Measurements from ENCODE around the gene ISG20.
"Not testable (repeated sequence)": the region's sequence is repeated elsewhere in the genome, so short reads cannot be mapped to it uniquely, and the experiment has no call there.

Gene ISG20

GRCh38 chr15:88637841-88638625 lies 783 bp upstream of the ISG20 start:
- DNase-seq: no peak

GRCh38 chr15:88641959-88642452 lies 3.2 kb downstream of the ISG20 start:
- no peak for DNase-seq

GRCh38 chr15:88642514-88642913 lies 3.7 kb downstream of the ISG20 start:
- DNase-seq: not testable (repeated sequence)

GRCh38 chr15:88644741-88645140 lies 5.9 kb downstream of the ISG20 start:
- DNase-seq: peak; percentile 38

DNA sequence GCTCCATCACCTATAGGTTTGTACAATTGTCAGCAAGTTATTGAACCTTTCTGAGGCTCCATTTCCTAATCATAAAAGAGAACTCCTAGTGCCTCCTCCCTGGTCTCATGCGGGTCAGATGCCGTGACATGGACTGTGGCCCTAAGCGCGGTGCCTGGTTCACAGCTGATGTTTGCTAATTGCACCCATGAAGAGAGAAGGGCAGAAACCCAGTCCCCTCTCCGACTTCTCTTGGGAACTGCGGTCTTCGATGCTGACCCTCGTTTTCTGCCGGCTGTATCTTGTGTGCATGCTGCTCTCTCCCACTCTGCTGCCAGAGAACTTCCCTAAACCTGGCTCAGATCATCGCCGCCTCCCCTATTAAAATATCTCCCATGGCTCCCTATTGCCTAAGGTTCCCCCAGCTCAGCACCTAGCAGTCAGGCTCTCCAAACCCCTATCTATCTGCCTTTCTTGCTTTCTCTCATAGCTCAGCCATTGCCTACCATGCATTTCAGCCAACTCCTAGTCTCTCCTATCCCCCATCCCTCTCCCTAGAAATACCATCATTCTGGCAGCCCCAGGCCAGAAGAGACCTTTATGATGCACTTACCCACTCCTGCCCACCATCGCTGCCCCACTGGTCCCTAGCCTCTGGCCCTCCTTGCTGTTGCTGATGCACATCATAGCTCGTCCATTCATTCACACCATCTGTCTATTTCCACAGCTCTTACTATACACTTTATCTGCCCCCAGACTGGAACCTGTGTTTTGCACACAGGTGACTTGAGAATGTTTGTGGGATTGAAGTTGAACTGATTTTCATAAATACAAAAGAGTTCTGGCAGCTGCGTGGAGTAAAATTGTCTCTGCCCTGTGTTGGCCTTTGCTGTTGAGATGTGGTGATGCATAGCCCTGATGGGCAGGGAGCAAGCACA lies 6.6 kb downstream of the ISG20 start:
- DNase-seq: no peak

DNA sequence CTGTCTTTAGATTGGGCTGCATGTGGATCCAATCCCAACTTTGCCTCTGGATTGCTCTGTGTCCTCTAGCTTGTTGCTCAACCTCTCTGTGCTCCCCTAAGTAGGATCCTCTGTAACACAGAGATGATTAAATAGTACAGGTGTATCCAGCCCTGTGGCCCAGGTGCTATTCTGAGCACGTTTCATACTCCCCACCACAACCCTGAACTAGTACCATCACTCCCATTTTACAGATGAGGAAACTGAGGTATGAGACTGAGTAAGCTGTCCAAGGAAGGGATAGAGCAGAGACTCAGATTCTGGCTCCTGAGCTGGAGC lies 7.2 kb downstream of the ISG20 start:
- no peak for DNase-seq

DNA sequence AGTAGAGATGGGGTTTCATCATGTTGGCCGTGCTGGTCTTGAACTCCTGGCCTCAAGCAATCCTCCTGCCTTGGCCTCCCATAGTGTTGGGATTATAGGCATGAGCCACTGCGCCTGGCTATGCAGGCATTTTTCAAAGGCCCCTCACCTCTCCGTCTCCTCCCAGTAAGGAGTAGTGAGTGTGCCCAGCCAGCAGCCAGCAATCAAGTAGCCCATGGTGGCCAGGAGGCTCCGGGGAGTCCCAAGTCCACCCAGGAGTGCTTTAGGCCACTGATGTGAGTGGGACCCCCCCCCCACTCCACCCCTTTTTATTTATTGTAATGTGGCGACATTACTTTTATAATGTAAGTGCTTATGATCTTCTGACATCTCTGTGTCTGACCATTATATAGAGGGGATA lies 8.1 kb downstream of the ISG20 start:
- DNase-seq: peak; percentile 40

DNA sequence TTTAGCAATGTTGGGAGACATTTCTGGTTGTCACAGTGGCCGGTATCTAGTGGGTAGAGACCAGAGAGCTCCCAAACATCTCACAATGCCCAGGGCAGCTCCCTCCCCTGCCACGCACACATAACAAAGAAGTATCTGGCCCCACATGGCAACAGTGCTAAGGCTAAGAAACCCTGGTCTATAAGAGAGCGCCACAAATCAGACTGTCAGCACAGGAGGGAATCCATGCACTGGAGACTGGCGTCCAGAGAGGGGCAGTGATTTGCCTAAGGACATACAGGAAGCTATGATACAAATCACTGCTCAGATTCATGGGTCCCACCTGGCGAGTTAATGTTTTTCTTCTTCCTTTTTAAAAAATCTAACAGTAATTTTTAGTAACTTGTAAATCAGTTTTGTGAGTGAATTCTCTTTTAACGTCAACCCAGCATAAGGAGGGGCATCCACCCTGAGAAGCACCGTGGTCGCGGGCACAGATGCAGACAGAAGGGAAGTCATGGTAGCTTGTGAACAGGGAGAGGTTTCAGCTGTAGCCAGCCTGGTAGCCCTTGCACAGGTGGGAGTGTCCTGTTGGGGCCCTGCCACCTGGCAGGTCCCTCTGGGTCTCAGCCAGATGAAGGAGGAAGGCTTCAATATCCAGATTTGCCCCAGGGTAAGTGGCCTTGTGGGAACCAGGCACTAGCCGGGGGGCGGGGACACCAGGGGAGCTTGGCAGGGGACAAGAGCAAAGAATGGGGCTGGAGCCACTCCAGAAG lies 8.7 kb downstream of the ISG20 start:
- peak; percentile 38 for DNase-seq

GRCh38 chr15:88648357-88649214 lies 9.8 kb downstream of the ISG20 start:
- DNase-seq: peak; percentile 29

GRCh38 chr15:88649286-88649733 lies 10.5 kb downstream of the ISG20 start:
- peak; percentile 62 for DNase-seq

DNA sequence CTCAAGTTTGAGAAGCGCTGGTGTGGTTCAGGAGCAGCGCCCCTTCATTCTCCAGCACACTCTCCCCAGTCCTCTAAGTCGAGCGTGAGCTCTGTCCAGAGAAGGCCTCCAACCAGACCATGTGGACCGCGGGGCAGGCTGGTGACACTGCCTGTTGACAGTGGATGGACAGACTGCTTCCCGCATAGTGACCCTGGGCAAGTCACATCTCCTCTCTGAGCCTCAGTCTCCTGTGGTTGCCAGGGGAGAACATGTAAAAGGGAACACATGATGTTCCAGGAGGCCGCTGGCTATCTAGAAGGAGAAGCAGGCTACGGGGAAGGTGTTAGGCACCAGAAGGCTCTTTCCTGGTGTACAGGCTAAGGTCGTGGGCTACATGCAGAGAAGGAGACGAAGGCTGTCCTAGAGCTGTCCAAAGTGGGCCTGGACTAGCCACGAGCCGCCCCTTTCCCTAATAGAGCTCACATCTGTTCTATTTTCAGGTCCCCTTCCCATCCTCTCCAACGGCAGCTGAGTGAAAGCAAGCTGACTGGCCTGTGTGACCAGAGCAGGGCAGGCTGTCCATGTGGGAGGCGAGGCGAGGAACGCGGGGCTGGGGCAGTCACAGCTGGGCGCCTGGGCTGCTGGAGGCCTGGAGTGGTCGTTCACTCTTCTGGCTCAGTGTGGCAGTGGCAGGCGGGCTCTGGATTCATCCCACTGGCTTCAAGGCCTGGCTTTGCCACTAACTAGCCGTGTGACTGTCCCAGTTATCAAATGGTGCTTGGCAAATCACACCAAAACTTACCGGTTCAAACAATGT lies 11.1 kb downstream of the ISG20 start:
- DNase-seq: peak; percentile 45

- no peak for DNase-seq
Measured at GRCh38 chr15:88650556-88650955, 11.7 kb downstream of the ISG20 start.

DNA sequence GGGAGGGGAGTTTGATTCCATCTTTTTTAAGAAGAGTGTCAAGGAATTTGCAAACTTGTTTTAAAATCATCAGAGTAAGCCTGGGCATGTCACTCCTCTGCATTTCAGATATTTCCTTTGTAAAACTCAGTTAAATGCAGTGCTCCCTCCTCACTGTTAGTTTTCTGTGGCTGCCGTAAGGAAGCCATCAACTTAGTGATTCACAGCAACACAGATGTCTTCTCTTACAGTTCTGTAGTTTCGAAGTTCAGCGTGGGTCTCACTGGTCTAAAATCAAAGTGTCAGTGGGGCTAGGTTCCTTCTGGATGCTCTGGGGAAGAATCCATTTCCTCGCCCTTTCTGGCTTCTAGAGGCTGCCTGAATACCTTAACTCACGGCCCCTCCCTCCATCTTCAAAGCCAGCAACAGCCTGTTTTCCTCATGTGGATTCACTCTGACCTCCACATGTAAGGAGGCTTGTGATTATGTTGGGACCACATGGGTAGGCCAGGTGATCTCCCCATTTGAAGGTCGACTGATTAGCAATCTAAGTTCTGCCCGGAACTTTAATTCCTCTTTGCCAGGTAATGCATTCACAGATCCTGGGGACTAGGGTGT lies 12.4 kb downstream of the ISG20 start:
- DNase-seq: peak; percentile 30

DNA sequence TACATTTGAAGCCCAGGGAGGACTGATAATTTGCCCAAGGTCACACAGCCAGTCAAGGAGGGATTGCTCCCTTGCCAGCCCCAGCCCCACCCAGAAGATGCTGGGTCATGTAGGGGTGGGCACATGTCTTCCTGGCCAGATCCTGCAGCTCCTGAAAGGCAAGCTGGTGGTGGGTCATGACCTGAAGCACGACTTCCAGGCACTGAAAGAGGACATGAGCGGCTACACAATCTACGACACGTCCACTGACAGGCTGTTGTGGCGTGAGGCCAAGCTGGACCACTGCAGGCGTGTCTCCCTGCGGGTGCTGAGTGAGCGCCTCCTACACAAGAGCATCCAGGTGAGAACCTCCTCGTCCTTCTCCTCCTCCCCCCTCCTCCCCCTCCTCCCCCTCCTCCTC lies 13.2 kb downstream of the ISG20 start:
- peak; percentile 38 for DNase-seq

DNA sequence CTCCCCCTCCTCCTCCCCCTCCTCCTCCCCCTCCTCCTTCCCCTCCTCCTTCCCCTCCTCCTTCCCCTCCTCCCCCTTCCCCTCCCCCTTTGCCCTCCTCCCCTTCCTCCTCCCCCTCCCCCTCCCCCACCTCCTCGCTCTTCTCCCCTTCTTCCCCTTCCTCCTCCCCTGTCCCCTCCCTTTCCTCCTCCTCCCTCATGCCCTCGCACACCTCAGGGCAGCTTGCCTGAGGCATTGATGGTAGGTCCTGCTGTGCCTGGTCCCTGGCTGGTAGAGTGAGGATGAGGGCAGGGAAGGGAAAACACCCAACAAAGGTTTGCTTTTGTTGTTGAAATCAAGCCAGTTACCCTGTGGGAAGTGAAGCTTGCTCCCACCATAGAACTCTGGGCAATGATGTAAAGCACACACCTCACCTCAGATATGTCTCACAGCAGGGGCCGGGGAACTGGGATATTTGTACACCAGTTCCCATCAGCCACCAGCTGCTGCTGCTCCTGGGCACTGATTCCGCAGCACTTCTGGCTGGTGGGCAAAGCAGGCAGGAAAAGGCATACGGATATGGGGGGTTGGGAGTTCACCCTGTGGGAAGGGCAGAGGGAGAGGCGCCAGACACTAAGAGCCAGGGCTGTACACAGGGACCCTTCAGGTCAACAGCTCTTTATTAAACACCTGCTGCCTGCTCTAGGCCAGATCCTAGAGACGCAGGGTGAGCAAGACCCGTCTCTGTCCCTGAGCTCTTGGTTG lies 13.8 kb downstream of the ISG20 start:
- DNase-seq: peak; percentile 35

GRCh38 chr15:88653200-88654064 lies 14.6 kb downstream of the ISG20 start:
- peak; percentile 34 for DNase-seq

DNA sequence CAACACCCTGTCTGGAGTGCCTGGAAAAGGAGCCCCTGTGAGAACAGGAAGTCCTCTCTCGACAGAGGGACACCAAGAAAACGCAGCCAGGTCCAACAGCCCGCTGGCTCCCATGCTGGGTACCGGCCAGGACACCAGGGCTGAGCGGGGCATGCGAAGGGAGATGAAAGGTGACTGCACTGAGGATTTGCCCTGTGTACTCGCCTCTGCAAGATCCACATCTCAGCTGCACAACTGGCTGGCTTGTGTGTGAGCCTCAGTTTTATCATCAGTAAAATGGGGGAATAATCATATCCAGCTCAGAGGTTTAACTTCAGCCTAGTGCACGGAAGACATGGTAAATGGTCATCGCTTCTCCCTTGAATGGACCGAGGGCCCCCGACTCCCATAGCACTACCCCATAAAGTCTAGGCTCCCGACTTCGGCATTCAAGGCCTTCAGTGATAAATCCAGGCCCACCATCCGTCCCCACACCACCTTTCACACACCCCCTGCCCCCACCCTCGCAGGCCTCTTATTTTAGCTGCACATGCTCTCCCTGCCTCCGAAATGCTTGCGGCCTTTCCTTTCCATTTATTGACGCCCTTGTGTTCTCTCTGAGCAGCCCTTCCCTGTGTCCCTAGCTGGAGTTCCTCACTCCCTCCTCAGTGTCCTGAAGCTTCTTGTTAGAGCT lies 15.8 kb downstream of the ISG20 start:
- peak; percentile 26 for DNase-seq

GRCh38 chr15:88655103-88655553 lies 16.3 kb downstream of the ISG20 start:
- DNase-seq: peak; percentile 32

Measured in right forelimb (tissue), 1 donor.